HUES6 (cell line): Measurements from ENCODE around the gene CDH3.

Experiments used
- H3K27ac ChIP-seq: 2 replicates; pipeline ENCODE4 v1.7.0; 2013; ENCODE audit warnings: low read depth, mild to moderate bottlenecking, low read length, inconsistent platforms
- H3K27me3 ChIP-seq: 2 replicates; pipeline ENCODE4 v1.6.1; 2013; ENCODE audit warnings: low read length; ENCODE audit not compliant: control insufficient read depth, insufficient read depth
- H3K36me3 ChIP-seq: 2 replicates; pipeline ENCODE4 v1.6.1; 2013; ENCODE audit warnings: low read length; ENCODE audit not compliant: control insufficient read depth, insufficient read depth
- H3K4me1 ChIP-seq: 2 replicates; pipeline ENCODE4 v1.6.1; 2013; ENCODE audit warnings: low read length; ENCODE audit not compliant: control insufficient read depth, insufficient read depth
- H3K4me3 ChIP-seq: 2 replicates; pipeline ENCODE4 v1.5.1; 2013; ENCODE audit warnings: low read depth, low read length
- H3K9ac ChIP-seq: one replicate; pipeline ENCODE4 v1.6.1; 2013; ENCODE audit warnings: mild to moderate bottlenecking, low read length
- H3K9me3 ChIP-seq: 2 replicates; pipeline ENCODE4 v1.6.1; 2013; ENCODE audit warnings: low read depth, low read length; ENCODE audit not compliant: control insufficient read depth, insufficient read depth

Gene CDH3

DNA sequence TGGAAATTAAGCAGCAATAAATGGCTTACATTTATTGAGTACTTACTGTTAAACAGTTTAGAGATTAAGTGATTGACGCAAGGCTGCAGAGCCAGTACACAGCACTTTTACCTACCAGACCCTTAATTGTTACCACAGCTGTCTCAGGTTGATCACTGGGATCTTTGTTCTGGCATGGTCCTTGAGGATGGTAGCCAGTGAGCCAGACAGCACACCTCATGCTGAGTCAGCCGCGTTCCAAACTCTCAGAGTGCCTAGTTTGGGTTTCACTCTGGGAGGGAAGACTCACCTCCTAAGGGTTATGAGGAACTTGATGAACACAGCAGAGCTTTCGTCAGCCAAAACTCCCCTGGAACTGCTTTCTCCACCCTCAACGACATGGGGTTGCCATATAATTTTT lies 20.4 kb downstream of the CDH3 start:
- Histone ChIP-seq H3K36me3 (0 out of 2 replicates have a peak, but pooled peaks cover 3% of the 10 kb centered on the region), H3K4me1 (no peaks in the 10 kb centered on the region), H3K4me3 (no peak overlapping the region), H3K27ac (no peak overlapping the region), H3K27me3 (no peaks in the 10 kb centered on the region), H3K9me3 (no peaks in the 10 kb centered on the region), H3K9ac (no peak overlapping the region)

DNA sequence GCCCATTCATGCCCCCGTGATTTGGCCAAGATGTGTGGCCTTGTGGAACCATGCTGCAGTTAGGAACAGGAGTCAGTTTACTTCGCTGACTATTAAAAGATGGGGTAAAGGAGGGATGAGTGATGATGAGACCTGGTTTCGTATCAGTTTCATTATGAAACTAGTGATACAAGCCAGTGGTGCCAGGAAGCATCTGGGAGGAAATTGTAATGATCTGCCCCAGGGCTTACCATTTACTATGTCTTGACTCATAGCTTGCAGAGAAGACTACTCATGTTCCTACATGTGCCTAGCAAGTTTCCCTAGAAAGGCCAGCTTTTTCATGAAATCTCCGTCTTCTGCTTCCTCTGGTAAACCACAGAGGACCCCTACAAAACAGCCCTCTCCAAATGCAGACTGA lies 23.2 kb downstream of the CDH3 start:
- H3K27ac ChIP-seq = no peak overlapping the region

DNA sequence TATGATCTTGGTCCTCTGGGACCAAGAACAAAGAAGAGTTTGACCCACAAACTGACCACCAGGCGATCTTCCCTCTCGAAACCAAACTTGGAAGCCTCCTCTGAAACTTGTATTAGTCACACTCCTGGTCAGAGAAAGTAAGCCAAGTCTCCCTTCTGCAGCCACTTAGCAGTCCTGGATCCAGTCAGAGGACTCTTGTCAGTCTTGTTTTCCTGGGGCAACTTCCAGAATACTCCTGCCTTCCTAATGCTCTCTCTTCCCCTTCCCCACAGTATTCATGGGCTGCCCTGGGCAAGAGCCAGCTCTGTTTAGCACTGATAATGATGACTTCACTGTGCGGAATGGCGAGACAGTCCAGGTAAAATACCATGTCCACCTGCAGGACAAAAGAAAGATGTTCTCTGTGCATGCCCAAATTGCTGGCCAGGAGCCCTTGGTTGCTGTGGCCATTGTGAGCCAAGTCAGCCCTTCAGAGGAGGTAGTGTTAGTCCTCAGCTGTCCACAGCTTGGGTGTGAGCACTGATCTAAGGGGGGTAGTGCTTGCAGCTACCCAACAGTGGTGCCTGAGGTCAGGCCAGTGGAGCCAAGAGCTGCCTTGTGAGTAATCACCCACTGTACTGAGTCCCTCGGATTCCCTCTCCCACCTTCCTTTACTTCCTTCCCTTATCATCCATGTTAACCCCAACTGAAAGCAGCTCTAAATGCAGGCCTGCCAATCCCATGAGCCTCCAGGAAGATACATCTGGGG lies 31.2 kb downstream of the CDH3 start:
- Histone ChIP-seq H3K9me3 (no peaks in the 10 kb centered on the region), H3K27me3 (no peaks in the 10 kb centered on the region), H3K4me3 (no peak overlapping the region), H3K36me3 (peaks cover 50% of the 10 kb centered on the region), H3K27ac (no peak overlapping the region), H3K4me1 (no peaks in the 10 kb centered on the region), H3K9ac (no peak overlapping the region)

More for the DNA sequence above, 23.2 kb downstream of the CDH3 start:
- Histone ChIP-seq H3K9me3 (no peaks in the 10 kb centered on the region), H3K4me1 (no peaks in the 10 kb centered on the region), H3K4me3 (no peak overlapping the region), H3K36me3 (peaks cover 15% of the 10 kb centered on the region), H3K27me3 (no peaks in the 10 kb centered on the region), H3K9ac (no peak overlapping the region)

DNA sequence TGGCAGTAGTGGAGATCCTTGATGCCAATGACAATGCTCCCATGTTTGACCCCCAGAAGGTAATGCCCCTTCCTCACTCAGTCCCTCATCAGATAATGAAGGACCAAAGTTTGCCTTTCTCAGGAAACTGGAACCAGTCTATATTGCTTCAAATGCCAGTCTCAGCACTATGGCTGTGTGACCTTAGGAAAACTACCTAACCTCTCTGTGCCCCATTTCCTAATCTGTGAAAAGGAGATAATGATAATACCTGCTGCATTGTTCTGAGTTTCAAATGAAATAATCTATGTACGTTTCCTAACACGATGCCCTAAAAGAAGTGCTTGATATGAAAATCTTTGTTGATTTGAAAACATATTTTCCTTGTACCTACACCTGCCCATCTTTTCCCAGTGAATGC lies 35.9 kb downstream of the CDH3 start:
- H3K36me3 ChIP-seq = peaks cover 75% of the 10 kb centered on the region

DNA sequence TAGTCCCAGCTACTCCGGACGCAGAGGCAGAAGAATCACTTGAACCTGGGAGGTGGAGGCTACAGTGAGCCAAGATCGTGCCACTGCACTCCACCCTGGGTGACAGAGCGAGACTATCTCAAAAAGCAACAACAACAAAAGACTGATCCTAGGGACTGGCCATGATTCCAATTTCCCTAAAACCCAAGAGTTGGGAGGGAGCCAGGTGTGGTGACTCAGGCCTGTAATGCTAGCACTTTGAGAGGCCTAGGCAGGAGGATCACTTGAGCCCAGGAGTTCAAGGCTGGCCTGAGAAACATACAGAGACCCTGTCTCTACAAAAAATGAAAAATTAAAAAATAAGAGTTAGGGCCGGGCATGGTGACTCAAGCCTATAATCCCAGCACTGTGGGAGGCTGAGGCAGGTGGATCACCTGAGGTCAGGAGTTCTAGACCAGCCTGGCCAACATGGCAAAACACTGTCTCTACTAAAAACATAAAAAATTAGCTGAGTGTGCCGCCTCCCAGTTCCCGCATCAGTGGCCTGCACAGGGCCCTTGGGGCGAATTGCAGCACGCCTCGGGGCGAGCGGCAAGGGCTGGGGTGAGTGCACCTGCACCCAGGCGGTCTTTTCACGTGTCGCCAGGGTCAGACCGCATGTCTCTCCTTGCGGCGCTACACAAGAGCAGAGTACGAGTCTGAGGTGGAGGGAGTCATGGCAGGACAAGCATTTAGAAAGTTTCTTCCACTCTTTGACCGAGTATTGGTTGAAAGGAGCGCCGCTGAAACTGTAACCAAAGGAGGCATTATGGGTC lies 40.8 kb downstream of the CDH3 start:
- no peaks in the 10 kb centered on the region for H3K9me3 ChIP-seq
- peaks cover 79% of the 10 kb centered on the region for H3K36me3 ChIP-seq
- no peak overlapping the region for H3K4me3 ChIP-seq
- no peak overlapping the region for H3K27ac ChIP-seq
- H3K4me1 ChIP-seq = no peaks in the 10 kb centered on the region
- H3K9ac ChIP-seq = no peak overlapping the region
- H3K27me3 ChIP-seq = no peaks in the 10 kb centered on the region

More for the DNA sequence above, 35.9 kb downstream of the CDH3 start:
- no peaks in the 10 kb centered on the region for H3K27me3 ChIP-seq
- H3K27ac ChIP-seq = no peak overlapping the region
- H3K4me1 ChIP-seq = no peaks in the 10 kb centered on the region
- H3K4me3 ChIP-seq = no peak overlapping the region
- no peak overlapping the region for H3K9ac ChIP-seq
- no peaks in the 10 kb centered on the region for H3K9me3 ChIP-seq

DNA sequence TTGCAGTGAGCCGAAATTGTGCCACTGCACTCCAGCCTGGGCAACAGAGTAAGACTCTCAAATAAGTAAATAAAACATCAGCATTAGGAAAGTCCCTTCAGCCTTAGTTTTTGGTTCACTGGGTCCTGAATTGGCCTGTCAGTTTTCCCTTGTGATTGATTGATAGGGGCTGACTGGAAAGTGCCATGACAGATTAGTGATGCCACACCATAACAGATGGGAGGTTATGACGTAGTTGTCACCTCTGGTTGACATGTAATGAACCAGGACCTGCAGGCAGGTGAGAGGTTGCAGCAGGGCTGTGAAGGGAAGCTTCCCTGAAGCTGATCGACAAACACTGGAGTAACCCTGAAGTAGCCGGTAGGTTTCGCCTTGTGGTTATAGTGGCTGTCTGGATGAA lies 41.8 kb downstream of the CDH3 start:
- no peaks in the 10 kb centered on the region for H3K27me3 ChIP-seq
- H3K4me1 ChIP-seq = no peaks in the 10 kb centered on the region
- no peak overlapping the region for H3K9ac ChIP-seq
- no peak overlapping the region for H3K27ac ChIP-seq
- H3K9me3 ChIP-seq = no peaks in the 10 kb centered on the region
- H3K4me3 ChIP-seq = no peak overlapping the region
- peaks cover 77% of the 10 kb centered on the region for H3K36me3 ChIP-seq

DNA sequence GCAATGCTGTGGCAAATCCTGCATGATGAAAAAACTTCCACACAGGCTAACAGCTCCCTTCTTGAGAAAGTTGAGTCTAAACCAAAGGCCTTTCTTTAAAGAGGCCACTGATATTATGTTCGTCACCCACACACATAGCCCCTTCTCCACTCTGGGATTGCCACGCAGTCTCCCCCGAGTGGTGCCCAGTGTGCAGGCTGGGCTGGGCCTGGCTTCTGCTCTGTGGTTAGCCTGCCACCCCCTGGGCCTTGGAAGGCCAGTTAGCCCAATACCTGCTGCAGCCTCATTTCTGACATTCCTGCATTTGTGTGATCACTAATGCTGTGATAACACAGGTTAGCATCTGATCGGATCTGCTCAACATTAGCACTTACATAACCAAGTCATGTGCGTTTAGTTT lies 44.8 kb downstream of the CDH3 start:
- Histone ChIP-seq H3K4me1 (no peaks in the 10 kb centered on the region), H3K9me3 (no peaks in the 10 kb centered on the region), H3K9ac (no peak overlapping the region), H3K36me3 (peaks cover 78% of the 10 kb centered on the region), H3K27me3 (no peaks in the 10 kb centered on the region), H3K4me3 (no peak overlapping the region), H3K27ac (no peak overlapping the region)

DNA sequence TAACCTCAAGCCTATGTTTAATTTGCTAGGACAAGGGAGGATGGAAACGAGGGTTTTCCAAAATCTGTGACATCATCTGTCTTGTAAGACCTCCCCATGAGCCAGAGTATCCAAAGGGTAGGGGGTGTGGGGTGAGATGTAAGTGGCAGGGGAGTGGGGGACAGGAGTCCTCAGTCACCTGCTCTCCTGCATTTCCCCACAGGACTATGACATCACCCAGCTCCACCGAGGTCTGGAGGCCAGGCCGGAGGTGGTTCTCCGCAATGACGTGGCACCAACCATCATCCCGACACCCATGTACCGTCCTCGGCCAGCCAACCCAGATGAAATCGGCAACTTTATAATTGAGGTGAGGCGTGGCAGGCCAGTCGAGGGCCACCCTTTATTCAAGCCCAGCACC lies 50.5 kb downstream of the CDH3 start:
- H3K27me3 ChIP-seq = no peaks in the 10 kb centered on the region
- H3K36me3 ChIP-seq = peaks cover 70% of the 10 kb centered on the region
- H3K9me3 ChIP-seq = no peaks in the 10 kb centered on the region
- H3K27ac ChIP-seq = no peak overlapping the region
- no peak overlapping the region for H3K4me3 ChIP-seq
- H3K9ac ChIP-seq = no peak overlapping the region
- no peaks in the 10 kb centered on the region for H3K4me1 ChIP-seq

DNA sequence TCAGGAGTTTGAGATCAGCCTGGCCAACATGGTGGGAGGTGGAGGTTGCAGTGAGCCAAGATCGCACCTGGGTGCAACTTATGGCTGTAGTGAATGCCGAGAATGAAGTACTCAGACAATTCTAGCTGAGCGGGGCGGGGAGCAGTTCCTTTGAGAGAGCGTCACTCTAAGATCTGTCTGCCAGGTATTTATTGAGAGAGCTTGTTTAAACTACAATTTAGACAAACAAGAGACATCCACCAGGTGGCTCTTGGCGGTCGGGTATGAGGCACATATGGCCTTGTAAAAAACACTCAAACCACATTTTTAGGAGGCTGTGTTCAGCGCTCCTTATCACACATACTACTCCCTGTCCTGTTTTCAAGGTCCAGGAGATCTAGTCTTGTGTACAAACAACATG lies 51.4 kb downstream of the CDH3 start:
- Histone ChIP-seq H3K9ac (no peak overlapping the region), H3K36me3 (peaks cover 66% of the 10 kb centered on the region), H3K4me3 (no peak overlapping the region), H3K27ac (no peak overlapping the region), H3K27me3 (no peaks in the 10 kb centered on the region), H3K4me1 (no peaks in the 10 kb centered on the region), H3K9me3 (no peaks in the 10 kb centered on the region)

DNA sequence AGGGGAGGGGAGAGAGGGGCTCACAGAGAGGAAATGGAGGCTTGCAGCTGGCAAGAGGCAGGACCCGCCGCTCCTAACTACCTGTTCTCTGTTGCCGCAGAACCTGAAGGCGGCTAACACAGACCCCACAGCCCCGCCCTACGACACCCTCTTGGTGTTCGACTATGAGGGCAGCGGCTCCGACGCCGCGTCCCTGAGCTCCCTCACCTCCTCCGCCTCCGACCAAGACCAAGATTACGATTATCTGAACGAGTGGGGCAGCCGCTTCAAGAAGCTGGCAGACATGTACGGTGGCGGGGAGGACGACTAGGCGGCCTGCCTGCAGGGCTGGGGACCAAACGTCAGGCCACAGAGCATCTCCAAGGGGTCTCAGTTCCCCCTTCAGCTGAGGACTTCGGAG lies 53.0 kb downstream of the CDH3 start:
- Histone ChIP-seq H3K4me3 (no peak overlapping the region), H3K27me3 (no peaks in the 10 kb centered on the region), H3K4me1 (no peaks in the 10 kb centered on the region), H3K9ac (no peak overlapping the region), H3K9me3 (no peaks in the 10 kb centered on the region), H3K36me3 (peaks cover 50% of the 10 kb centered on the region), H3K27ac (no peak overlapping the region)

DNA sequence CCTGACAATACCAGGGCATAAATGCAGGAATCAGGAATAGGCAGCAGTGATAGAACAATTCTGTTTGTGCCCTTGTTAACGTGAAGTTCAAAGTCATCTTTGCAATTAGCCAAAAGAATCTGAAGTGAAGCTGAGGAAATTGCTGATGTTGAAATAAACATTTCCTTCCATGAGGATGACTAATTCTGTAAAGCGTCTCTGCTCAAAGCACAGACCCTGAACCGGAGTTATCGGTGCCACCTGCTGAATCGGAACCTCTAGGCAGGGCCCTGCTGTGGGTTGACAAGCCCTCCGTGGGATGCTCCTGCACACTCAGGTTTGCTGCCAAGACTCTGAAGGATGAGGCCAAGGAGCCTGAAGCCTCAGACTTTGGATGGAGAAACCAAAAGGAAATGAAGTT lies 55.0 kb downstream of the CDH3 start:
- Histone ChIP-seq H3K4me1 (no peaks in the 10 kb centered on the region), H3K36me3 (peaks cover 37% of the 10 kb centered on the region), H3K4me3 (no peak overlapping the region), H3K27me3 (no peaks in the 10 kb centered on the region), H3K27ac (no peak overlapping the region), H3K9ac (no peak overlapping the region), H3K9me3 (no peaks in the 10 kb centered on the region)
